ENCODE results near the gene MYO1H. TPM values are rescaled to one million over a fixed set of nuclear protein-coding genes. Genes with fewer than 3 reads are reported as not detected.

Gene MYO1H
- total RNA-seq, 1 donor from 2014 or later = 0.72 TPM

DNA sequence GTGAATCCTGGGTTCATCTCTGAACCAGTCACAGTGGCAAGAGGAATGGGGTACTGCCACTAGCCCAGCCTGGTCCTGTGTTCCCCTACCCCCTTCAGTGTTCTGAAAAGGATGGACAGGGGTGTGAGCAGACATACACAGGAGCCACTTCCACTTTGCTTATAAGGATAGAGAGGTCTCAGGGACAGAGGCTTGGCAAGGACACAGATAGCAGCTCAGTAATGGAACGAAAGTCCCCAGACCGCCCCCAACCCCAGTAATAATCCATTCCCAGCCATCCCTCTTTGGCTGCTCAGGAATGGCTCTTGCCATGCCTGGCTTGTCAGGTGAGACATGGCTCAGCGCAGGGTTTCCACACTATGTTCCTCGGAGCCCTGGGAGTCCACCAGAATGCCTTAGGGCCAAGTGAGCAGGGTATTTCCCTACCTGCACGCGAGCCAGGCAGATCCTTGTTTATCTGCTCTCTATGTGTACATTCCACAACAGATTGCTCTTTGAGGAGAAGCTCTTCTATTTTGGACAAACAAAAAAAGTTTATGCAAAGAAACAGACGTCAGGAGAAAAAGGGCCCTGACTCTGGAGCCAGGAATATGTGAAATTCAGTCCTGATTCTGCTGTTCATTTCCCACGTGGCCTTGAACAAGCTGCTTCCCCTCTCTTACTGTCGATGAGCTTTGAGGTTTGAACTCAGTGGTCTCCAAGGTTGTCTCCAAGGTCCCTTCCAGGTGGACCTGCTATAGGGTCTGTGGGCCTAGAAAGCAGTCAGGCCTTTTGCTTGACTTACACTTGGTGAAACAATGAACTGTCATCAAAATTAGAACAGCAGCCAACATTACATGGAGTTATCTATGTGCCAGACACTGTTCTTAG lies 139.7 kb downstream of the MYO1H start:
- H3K36me3 Mint-ChIP-seq = peaks cover 10% of the 10 kb centered on the region
- TF ChIP-seq, protein P1, sequence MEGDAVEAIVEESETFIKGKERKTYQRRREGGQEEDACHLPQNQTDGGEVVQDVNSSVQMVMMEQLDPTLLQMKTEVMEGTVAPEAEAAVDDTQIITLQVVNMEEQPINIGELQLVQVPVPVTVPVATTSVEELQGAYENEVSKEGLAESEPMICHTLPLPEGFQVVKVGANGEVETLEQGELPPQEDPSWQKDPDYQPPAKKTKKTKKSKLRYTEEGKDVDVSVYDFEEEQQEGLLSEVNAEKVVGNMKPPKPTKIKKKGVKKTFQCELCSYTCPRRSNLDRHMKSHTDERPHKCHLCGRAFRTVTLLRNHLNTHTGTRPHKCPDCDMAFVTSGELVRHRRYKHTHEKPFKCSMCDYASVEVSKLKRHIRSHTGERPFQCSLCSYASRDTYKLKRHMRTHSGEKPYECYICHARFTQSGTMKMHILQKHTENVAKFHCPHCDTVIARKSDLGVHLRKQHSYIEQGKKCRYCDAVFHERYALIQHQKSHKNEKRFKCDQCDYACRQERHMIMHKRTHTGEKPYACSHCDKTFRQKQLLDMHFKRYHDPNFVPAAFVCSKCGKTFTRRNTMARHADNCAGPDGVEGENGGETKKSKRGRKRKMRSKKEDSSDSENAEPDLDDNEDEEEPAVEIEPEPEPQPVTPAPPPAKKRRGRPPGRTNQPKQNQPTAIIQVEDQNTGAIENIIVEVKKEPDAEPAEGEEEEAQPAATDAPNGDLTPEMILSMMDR (conservative IDR thresholded peaks at IDR 0.05) = no peak
- no peak overlapping the region for H3K27ac Mint-ChIP-seq
- no peaks in the 10 kb centered on the region for H3K27me3 Mint-ChIP-seq
- no peaks in the 10 kb centered on the region for H3K4me1 Mint-ChIP-seq (ENCODE audit: unreplicated experiment)
- no peak for DNase-seq (ENCODE audit: extremely low spot score, unreplicated experiment)
- no peaks in the 10 kb centered on the region for H3K9me3 Mint-ChIP-seq
- H3K4me3 Mint-ChIP-seq = no peak overlapping the region

DNA sequence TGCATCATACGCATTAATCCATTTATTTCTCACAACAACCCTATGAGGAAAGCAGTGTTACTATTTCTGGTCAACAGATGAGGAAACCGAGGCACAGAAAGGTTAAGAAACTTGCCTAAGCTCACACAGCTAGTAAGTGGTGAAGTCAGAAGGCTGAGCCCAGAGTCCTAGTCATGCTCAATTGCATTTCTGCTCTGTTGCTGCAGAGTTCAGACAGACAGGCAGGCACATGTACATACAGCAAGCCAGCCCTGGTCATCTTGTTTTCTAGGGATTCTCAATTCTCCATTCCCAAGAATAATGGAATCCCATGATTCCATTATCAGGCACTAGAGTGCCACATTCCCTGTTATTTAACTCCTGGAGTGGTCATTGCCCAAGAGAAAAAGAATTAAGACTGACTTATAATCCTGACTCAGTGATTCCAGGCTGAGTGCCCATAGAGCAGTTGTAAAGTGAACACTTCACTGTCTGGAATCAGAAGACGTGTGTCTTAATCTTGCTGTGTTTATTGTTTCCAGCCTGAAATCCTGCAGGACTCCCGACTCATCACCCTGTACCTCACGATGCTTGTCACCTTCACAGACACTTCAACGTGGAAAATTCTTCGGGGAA lies 140.5 kb downstream of the MYO1H start:
- no peaks in the 10 kb centered on the region for H3K27me3 Mint-ChIP-seq
- H3K9me3 Mint-ChIP-seq = no peaks in the 10 kb centered on the region
- no peak overlapping the region for H3K4me3 Mint-ChIP-seq
- H3K27ac Mint-ChIP-seq = no peak overlapping the region
- TF ChIP-seq, protein P1 (conservative IDR thresholded peaks at IDR 0.05) = no peak
- no peak for DNase-seq (ENCODE audit: extremely low spot score, unreplicated experiment)
- no peaks in the 10 kb centered on the region for H3K4me1 Mint-ChIP-seq (ENCODE audit: unreplicated experiment)
- peaks cover 12% of the 10 kb centered on the region for H3K36me3 Mint-ChIP-seq

DNA sequence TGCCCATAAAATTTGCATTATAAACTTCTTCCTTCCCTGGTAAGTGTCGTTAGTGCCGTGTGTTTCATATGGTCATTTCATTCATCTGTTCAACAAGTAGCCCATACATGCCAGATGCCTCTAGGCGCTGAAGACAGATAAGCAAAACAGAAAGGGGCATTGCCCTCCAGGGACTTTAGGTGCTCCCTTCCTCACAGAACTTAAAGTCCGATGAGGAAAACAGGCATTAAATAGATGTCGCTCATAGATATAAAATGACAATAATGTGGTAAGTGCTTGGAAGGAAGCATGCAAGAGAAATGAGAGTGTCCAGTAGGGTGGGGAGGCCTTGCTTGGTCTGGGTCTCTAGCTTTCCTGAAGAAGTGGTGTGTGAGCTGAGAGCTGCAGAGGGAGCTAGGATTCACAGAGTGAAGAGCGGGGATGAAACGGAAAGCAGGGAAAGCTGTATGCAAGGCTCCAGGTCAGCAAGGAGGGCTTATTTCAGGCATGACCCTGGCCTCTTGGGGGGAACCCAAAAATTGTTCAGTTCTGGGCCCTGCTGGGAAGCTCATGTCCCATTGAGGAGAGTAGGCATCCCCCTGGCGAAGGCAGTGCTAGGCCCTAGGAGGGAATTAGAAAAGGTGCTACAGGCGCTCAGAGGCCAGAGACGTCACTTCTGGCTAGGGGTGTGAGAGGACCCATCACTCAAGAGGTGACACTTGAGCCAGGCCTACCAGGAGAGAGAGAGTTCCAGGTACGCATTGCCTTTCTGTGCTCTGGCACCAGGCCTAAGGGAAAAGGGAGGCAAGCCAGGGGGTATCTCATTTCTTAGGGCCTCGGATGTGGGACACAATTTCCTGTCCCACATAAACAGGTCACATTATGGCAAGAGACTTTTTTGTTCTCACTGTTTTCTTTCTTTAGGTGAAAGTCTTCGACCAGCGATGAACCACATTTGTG lies 141.6 kb downstream of the MYO1H start:
- no peak overlapping the region for H3K27ac Mint-ChIP-seq
- TF ChIP-seq, protein P1 (conservative IDR thresholded peaks at IDR 0.05) = no peak
- H3K36me3 Mint-ChIP-seq = peaks cover 17% of the 10 kb centered on the region
- DNase-seq (ENCODE audit: extremely low spot score, unreplicated experiment) = no peak
- no peak overlapping the region for H3K4me3 Mint-ChIP-seq
- no peaks in the 10 kb centered on the region for H3K27me3 Mint-ChIP-seq
- no peaks in the 10 kb centered on the region for H3K4me1 Mint-ChIP-seq (ENCODE audit: unreplicated experiment)
- H3K9me3 Mint-ChIP-seq = no peaks in the 10 kb centered on the region

DNA sequence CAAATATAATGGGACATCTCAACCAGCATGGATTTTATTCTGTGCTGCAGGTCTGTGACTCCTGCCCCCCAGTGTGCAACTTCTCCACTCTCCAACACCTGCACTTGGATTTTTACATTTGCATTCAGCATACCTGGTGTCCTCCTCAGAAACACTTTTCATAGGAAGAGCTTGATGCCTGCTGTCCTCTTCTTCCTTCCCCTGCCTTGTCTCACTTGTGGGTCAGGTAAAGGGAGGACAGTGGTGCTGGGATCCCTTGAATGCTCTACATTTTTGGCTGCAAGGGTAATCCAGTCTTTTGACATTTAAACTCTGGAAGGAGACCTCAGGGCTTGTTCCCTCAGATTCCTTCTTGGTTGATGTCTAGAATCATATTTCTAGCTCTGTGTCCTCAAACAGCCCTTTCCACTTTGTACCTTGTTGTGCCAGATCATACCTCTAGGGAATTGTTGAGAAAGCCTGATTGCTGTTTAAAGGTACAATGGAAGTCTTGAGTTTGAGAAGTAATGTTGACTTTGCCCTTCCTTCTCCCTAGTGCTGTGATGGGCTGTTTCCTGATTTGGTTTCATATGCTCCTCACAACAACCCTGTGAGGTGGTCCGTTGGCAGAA lies 142.4 kb downstream of the MYO1H start:
- Mint-ChIP-seq H3K4me1 (ENCODE audit: unreplicated experiment) (no peaks in the 10 kb centered on the region), H3K27ac (no peak overlapping the region), H3K4me3 (no peak overlapping the region), H3K9me3 (no peaks in the 10 kb centered on the region), H3K36me3 (peaks cover 22% of the 10 kb centered on the region), H3K27me3 (no peaks in the 10 kb centered on the region)
- no peak for DNase-seq (ENCODE audit: extremely low spot score, unreplicated experiment)
- TF ChIP-seq, protein P1 (conservative IDR thresholded peaks at IDR 0.05) = no peak

DNA sequence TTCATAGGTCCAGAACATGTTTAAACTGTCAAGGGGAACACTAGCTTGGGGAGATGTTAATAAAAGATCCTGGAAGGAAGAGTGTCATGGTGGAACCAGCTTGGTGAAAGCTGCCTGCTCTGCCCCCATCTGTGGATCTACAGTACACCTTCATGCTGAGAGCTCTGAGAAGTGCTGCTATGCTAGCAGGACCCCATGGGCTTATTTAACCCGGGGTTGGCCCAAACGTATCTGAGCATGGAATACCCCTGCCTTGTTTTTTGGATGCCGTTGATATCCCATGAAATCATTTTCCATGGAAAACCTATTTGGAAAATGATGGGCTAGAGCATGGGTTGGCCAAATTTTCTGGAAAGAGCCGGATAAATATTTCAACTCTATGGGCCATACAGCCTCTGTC lies 144.0 kb downstream of the MYO1H start:
- H3K9me3 Mint-ChIP-seq = no peaks in the 10 kb centered on the region
- H3K4me3 Mint-ChIP-seq = no peak overlapping the region
- no peaks in the 10 kb centered on the region for H3K4me1 Mint-ChIP-seq (ENCODE audit: unreplicated experiment)
- no peaks in the 10 kb centered on the region for H3K27me3 Mint-ChIP-seq
- peaks cover 35% of the 10 kb centered on the region for H3K36me3 Mint-ChIP-seq
- no peak overlapping the region for H3K27ac Mint-ChIP-seq
- DNase-seq (ENCODE audit: extremely low spot score, unreplicated experiment) = no peak
- TF ChIP-seq, protein P1 (conservative IDR thresholded peaks at IDR 0.05) = no peak

All from type B pancreatic cell (in vitro differentiated cells).